Naive thymus-derived CD4-positive, alpha-beta T cell (primary cell): ENCODE results near the gene CDKN3. TPM values are rescaled to one million over a fixed set of nuclear protein-coding genes. Genes with fewer than 3 reads are reported as not detected.
"Not testable (repeated sequence)": the region's sequence is repeated elsewhere in the genome, so short reads cannot be mapped to it uniquely, and the experiment has no call there.

Experiments
- ATAC-seq: fragments of 150-1000 bp; cut with Tn5 transposase; 2 replicates; pipeline ENCODE4 v1.10.0; 2021; ENCODE audit warnings: mild to moderate bottlenecking, moderate library complexity
- CTCF ChIA-PET: fragments of 350-600 bp; sonication (Branson Sonifier 250); formaldehyde crosslinking; loops from one replicate; lab custom pipeline; 2021; ENCODE audit warnings: antibody characterized with exemption; lab: Charles Lee
- POLR2A ChIA-PET: fragments of 350-600 bp; sonication (Branson Sonifier 250); formaldehyde crosslinking; loops from one replicate; lab custom pipeline; 2021; ENCODE audit warnings: antibody characterized with exemption, inconsistent platforms; lab: Charles Lee
- DNase-seq, 9 donors: peaks; one replicate each; pipeline versions ENCODE4 v3.0.0 to v3.0.0-alpha.2; 2020 to 2022; ENCODE audit warnings: mixed read lengths in 1 of 9
- H3K27ac ChIP-seq: one replicate; pipeline ENCODE4 v1.7.0; 2013; ENCODE audit warnings: mild to moderate bottlenecking, low read depth, low read length, moderate library complexity
- H3K27me3 ChIP-seq, 2 donors: one replicate each; pipeline ENCODE4 v1.7.0; 2013; ENCODE audit warnings: low read length in 2 of 2, mild to moderate bottlenecking in 2 of 2, moderate library complexity in 2 of 2; ENCODE audit not compliant: control insufficient read depth in 2 of 2, insufficient read depth in 2 of 2
- H3K36me3 ChIP-seq, 3 experiments: 1 replicate in 2 of 3; 2 replicates in 1 of 3; pipeline ENCODE4 v1.7.0; 2013; ENCODE audit warnings: low read length in 3 of 3, mild to moderate bottlenecking in 3 of 3, moderate library complexity in 1 of 3; ENCODE audit not compliant: insufficient read depth in 3 of 3, control insufficient read depth in 2 of 3
- H3K4me1 ChIP-seq, 2 donors: one replicate each; pipeline ENCODE4 v1.7.0; 2013; ENCODE audit warnings: low read length in 2 of 2, mild to moderate bottlenecking in 2 of 2, moderate library complexity in 1 of 2; ENCODE audit not compliant: control insufficient read depth in 2 of 2, insufficient read depth in 2 of 2
- H3K4me3 ChIP-seq: 2 replicates; pipeline ENCODE4 v1.7.0; 2013; ENCODE audit warnings: mild to moderate bottlenecking, low read length
- H3K9me3 ChIP-seq, 3 experiments: 1 replicate in 2 of 3; 2 replicates in 1 of 3; pipeline ENCODE4 v1.7.0; 2013; ENCODE audit warnings: low read length in 3 of 3; ENCODE audit not compliant: control insufficient read depth in 2 of 3
- H3K27ac Mint-ChIP-seq, 9 donors: one replicate each; pipeline ENCODE4 v1.8.0; 2020 to 2022; ENCODE audit warnings: mixed read lengths in 9 of 9, mild to moderate bottlenecking in 8 of 9, moderate library complexity in 5 of 9, inconsistent platforms in 2 of 9
- H3K27me3 Mint-ChIP-seq, 5 donors: one replicate each; pipeline ENCODE4 v1.8.0; 2021 to 2022; ENCODE audit warnings: mixed read lengths in 5 of 5, mild to moderate bottlenecking in 1 of 5
- H3K36me3 Mint-ChIP-seq, 5 donors: one replicate each; pipeline ENCODE4 v1.8.0; 2020 to 2022; ENCODE audit warnings: mixed read lengths in 5 of 5, mild to moderate bottlenecking in 3 of 5, inconsistent platforms in 1 of 5
- H3K4me1 Mint-ChIP-seq, 7 donors: one replicate each; pipeline ENCODE4 v1.8.0; 2020 to 2022; ENCODE audit warnings: mixed read lengths in 7 of 7, mild to moderate bottlenecking in 3 of 7, inconsistent platforms in 1 of 7
- H3K4me3 Mint-ChIP-seq, 10 donors: one replicate each; pipeline ENCODE4 v1.8.0; 2020 to 2022; ENCODE audit warnings: mild to moderate bottlenecking in 10 of 10, mixed read lengths in 10 of 10, moderate library complexity in 6 of 10, inconsistent platforms in 2 of 10
- H3K9me3 Mint-ChIP-seq, 11 donors: one replicate each; pipeline ENCODE4 v1.8.0; 2020 to 2022; ENCODE audit warnings: mixed read lengths in 11 of 11, mild to moderate bottlenecking in 4 of 11, inconsistent platforms in 1 of 11, moderate library complexity in 1 of 11
- intact Hi-C, 2 donors: fragments of 100-400 bp; cut with micrococcal nuclease; formaldehyde crosslinking; loops; one replicate each; pipeline ENCODE4 v1.15.1; 2023
- polyA plus RNA-seq, 2 donors: library from polyadenylated mRNA; unstranded; fragments of 300-500 nt; fragmentation: Illumina TruSeq; gene quantifications; one replicate each; pipeline ENCODE4 v1.2.3, GENCODE V29; 2021
- total RNA-seq, 6 experiments: library from RNA in 5 of 6; stranded (reverse) in 5 of 6; gene quantifications; 1 replicate in 5 of 6; 2 replicates in 1 of 6; pipeline ENCODE4 v1.2.3 and lab custom pipeline; 2021 to 2026

The CDKN3 gene
- total and polyA plus RNA-seq, 7 experiments from 2014 or later = 0.93 to 48.1 (median 3.0) TPM

GRCh38 chr14:54438703-54439102 lies 41.9 kb downstream of the CDKN3 start:
- H3K36me3 Mint-ChIP-seq = peaks cover 0 to 18% (median 7%) of the 10 kb centered on the region in 5 donors
- ATAC-seq (no peak), DNase-seq (no peak)
- intact Hi-C loops = no loop called here
- Histone ChIP-seq H3K4me1 (peaks cover 16 to 23% of the 10 kb centered on the region in 2 donors), H3K4me3 (no peak overlapping the region), H3K9me3 (no peaks in the 10 kb centered on the region), H3K27me3 (no peaks in the 10 kb centered on the region), H3K36me3 (no peaks in the 10 kb centered on the region), H3K27ac (no peak overlapping the region)
- H3K4me1 Mint-ChIP-seq = peaks cover 38 to 77% (median 74%) of the 10 kb centered on the region in 7 donors
- ChIA-PET POLR2A (no interaction called here), CTCF (no interaction called here)
- no peaks in the 10 kb centered on the region for H3K27me3 Mint-ChIP-seq
- peak overlapping the region in 4 of 10 donors; percentile 17 to 97 (median 84) for H3K4me3 Mint-ChIP-seq
- peaks cover 0 to 5% (median 0%) of the 10 kb centered on the region in 11 donors for H3K9me3 Mint-ChIP-seq
- H3K27ac Mint-ChIP-seq = no peak overlapping the region

- Histone ChIP-seq H3K4me3 (peak overlapping the region; percentile 73), H3K27me3 (no peaks in the 10 kb centered on the region), H3K4me1 (peaks cover 16 to 23% of the 10 kb centered on the region in 2 donors), H3K27ac (peak overlapping the region; percentile 80), H3K36me3 (no peaks in the 10 kb centered on the region), H3K9me3 (no peaks in the 10 kb centered on the region)
- Mint-ChIP-seq H3K9me3 (peaks cover 0 to 6% (median 0%) of the 10 kb centered on the region in 11 donors), H3K4me3 (peak overlapping the region; percentile 82 to 97 (median 92)), H3K36me3 (peaks cover 0 to 14% (median 7%) of the 10 kb centered on the region in 5 donors), H3K27ac (peak overlapping the region; percentile 74 to 95 (median 86)), H3K27me3 (no peaks in the 10 kb centered on the region), H3K4me1 (peaks cover 28 to 65% (median 60%) of the 10 kb centered on the region in 7 donors)
- ATAC-seq = no peak
- intact Hi-C loops = loop anchor here (2.0 to 5.0 kb wide), 7 partner anchors 73 to 1679 kb away; partner anchors contain the start of genes DDHD1 (in 1 of the 2), KTN1 (in 1 of the 2), PELI2 (in 1 of the 2) and SAMD4A (in 1 of the 2)
- ChIA-PET CTCF (no interaction called here), POLR2A (interaction anchor here (1.2 kb wide), 1 partner anchor 10 kb away, joined by 3 read pairs; no protein-coding TSS in a partner anchor)
- no peak for DNase-seq
Observed at GRCh38 chr14:54440037-54440436, 43.2 kb downstream of the CDKN3 start.

DNA sequence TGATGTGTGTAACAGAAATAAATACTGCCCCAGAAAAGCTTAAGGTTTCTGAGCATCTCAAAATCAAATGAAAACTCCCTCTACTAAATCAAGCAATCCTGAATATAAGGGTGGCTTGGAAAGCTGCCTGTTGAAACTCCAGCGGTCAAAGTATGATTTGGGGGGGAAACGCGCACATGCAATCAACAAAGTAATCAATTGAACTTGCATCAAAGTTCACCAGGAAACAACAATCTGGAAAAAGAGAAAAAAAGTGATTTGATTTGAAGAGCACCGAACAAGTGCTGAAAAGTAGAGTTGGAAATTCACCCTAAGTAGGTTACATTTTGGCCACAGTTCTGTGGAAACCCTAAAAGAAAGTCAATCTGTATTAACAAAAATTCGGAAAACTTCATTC lies 43.7 kb downstream of the CDKN3 start:
- ATAC-seq = no peak
- H3K4me1 ChIP-seq = peaks cover 15 to 23% of the 10 kb centered on the region in 2 donors
- H3K4me1 Mint-ChIP-seq = peaks cover 27 to 61% (median 56%) of the 10 kb centered on the region in 7 donors

GRCh38 chr14:54440873-54441868 lies 44.4 kb downstream of the CDKN3 start, which contains the start of gene CNIH1:
CNIH1 (minus strand) TSS chr14:54441374; CDS start chr14:54441327, 47 bp downstream.
- ChIA-PET CTCF (interaction anchor here (0.6 to 1.0 kb wide), 4 partner anchors 8 to 55 kb away, joined by 3 to 4 read pairs (median 3); no protein-coding TSS in a partner anchor), POLR2A (interaction anchor here (1.2 to 1.4 kb wide), 3 partner anchors 11 to 68 kb away, joined by 3 to 7 read pairs (median 3); partner anchors contain the start of gene CDKN3)
- H3K4me3 Mint-ChIP-seq = peak within 1 kb of the TSS; percentile 85 to 97 (median 94)
- Histone ChIP-seq H3K36me3 (no peaks in the 10 kb centered on the region), H3K27me3 (no peaks in the 10 kb centered on the region), H3K9me3 (no peaks in the 10 kb centered on the region), H3K4me1 (peaks cover 9 to 23% of the 10 kb centered on the region in 2 donors), H3K4me3 (peak within 1 kb of the TSS; percentile 73), H3K27ac (peak within 1 kb of the TSS; percentile 80)
- H3K9me3 Mint-ChIP-seq = peaks cover 0 to 6% (median 0%) of the 10 kb centered on the region in 11 donors
- H3K27me3 Mint-ChIP-seq = peaks cover 0 to 2% (median 0%) of the 10 kb centered on the region in 5 donors
- peak within 1 kb of the TSS; percentile 87 to 98 (median 95) for H3K27ac Mint-ChIP-seq
- peaks cover 23 to 54% (median 49%) of the 10 kb centered on the region in 7 donors for H3K4me1 Mint-ChIP-seq
- intact Hi-C loops = loop anchor here (1.0 to 5.0 kb wide), 16 partner anchors 45 to 1678 kb away; partner anchors contain the start of genes CGRRF1 (in 2 of the 2), GCH1 (in 2 of the 2), SOCS4 (in 2 of the 2) and WDHD1 (in 2 of the 2)
- ATAC-seq (peak; percentile 97), DNase-seq (peak; percentile 85 to 99 (median 93))
- peaks cover 0 to 7% (median 3%) of the 10 kb centered on the region in 5 donors for H3K36me3 Mint-ChIP-seq

More for the DNA sequence above, 43.7 kb downstream of the CDKN3 start:
- Histone ChIP-seq H3K36me3 (no peaks in the 10 kb centered on the region), H3K9me3 (no peaks in the 10 kb centered on the region), H3K4me3 (peak overlapping the region; percentile 73), H3K27me3 (no peaks in the 10 kb centered on the region), H3K27ac (peak overlapping the region; percentile 80)
- Mint-ChIP-seq H3K9me3 (peaks cover 0 to 6% (median 0%) of the 10 kb centered on the region in 11 donors), H3K27me3 (no peaks in the 10 kb centered on the region), H3K4me3 (peak overlapping the region; percentile 82 to 97 (median 92)), H3K36me3 (peaks cover 0 to 12% (median 7%) of the 10 kb centered on the region in 5 donors), H3K27ac (peak overlapping the region; percentile 74 to 95 (median 86))
- ChIA-PET CTCF (no interaction called here), POLR2A (interaction anchor here (1.2 kb wide), 1 partner anchor 10 kb away, joined by 3 read pairs; no protein-coding TSS in a partner anchor)
- DNase-seq = peak in 1 of 9 donors; percentile 1
- intact Hi-C loops = loop anchor here (2.0 to 5.0 kb wide), 7 partner anchors 74 to 1678 kb away; partner anchors contain the start of genes DDHD1 (in 1 of the 2), KTN1 (in 1 of the 2), PELI2 (in 1 of the 2) and SAMD4A (in 1 of the 2)

DNA sequence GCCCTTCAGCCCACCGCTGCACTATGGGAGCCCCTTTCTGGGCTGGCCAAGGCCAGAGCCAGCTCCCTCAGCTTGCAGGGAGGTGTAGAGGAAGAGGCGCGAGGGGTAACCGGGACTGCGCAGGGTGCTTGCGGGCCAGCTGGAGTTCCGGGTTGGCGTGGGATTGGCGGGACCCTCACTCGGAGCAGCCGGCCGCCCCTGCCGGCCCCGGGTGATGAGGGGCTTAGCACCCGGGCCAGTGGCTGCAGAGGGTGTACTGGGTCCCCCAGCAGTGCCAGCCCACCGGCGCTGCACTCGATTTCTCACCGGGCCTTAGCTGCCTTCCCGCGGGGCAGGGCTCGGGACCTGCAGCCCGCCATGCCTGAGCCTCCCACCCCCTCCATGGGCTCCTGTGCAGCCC lies 46.2 kb downstream of the CDKN3 start:
- H3K4me3 Mint-ChIP-seq, H3K27me3 ChIP-seq, DNase-seq, H3K27ac Mint-ChIP-seq, H3K27ac ChIP-seq, H3K9me3 ChIP-seq, H3K36me3 Mint-ChIP-seq, H3K27me3 Mint-ChIP-seq, H3K36me3 ChIP-seq, ATAC-seq, H3K9me3 Mint-ChIP-seq, H3K4me3 ChIP-seq: not testable (repeated sequence)
- intact Hi-C loops = loop anchor here in 1 of 2 donors (5.0 kb wide), 2 partner anchors 439 to 1291 kb away; partner anchors contain the start of gene DDHD1
- peaks cover 9 to 23% of the 10 kb centered on the region in 2 donors for H3K4me1 ChIP-seq
- ChIA-PET POLR2A (interaction anchor here (1.4 kb wide), 1 partner anchor 66 kb away, joined by 3 read pairs; no protein-coding TSS in a partner anchor), CTCF (interaction anchor here (0.9 kb wide), 1 partner anchor 45 kb away, joined by 3 read pairs; no protein-coding TSS in a partner anchor)
- peaks cover 10 to 39% (median 35%) of the 10 kb centered on the region in 7 donors for H3K4me1 Mint-ChIP-seq
